Measurements from ENCODE around the gene LURAP1L.

DNA sequence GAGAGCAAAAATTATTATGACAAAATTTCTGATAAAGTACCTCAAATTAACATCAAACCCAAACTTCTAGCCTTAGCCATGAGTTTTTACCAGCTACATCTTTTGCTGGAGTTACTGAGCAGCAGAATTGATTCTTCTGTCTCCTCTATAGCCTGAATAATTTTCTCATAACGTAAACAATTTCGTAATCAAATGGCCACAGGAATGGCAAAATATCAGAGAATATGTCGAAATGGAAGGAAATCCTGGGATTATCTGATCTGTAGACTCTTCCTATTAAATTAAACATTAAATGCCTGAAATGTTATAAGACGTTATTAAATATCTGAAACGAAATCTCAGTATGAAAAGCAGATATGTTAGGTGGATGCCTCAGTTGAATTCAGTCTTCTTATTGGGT lies 41.1 kb downstream of the LURAP1L start:
- TF ChIP-seq, protein P1, sequence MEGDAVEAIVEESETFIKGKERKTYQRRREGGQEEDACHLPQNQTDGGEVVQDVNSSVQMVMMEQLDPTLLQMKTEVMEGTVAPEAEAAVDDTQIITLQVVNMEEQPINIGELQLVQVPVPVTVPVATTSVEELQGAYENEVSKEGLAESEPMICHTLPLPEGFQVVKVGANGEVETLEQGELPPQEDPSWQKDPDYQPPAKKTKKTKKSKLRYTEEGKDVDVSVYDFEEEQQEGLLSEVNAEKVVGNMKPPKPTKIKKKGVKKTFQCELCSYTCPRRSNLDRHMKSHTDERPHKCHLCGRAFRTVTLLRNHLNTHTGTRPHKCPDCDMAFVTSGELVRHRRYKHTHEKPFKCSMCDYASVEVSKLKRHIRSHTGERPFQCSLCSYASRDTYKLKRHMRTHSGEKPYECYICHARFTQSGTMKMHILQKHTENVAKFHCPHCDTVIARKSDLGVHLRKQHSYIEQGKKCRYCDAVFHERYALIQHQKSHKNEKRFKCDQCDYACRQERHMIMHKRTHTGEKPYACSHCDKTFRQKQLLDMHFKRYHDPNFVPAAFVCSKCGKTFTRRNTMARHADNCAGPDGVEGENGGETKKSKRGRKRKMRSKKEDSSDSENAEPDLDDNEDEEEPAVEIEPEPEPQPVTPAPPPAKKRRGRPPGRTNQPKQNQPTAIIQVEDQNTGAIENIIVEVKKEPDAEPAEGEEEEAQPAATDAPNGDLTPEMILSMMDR (IDR thresholded peaks at IDR 0.05), result no peak
- TF ChIP-seq POLR2A (IDR thresholded peaks at IDR 0.05), result no peak

All from ovary (tissue), 3 donors.